ENCODE data around the gene SEC22C. TPM values are rescaled to one million over a fixed set of nuclear protein-coding genes. Genes with fewer than 3 reads are reported as not detected.

The SEC22C gene
- polyA plus RNA-seq, 1 donor (not counting 4 experiments of a cell fraction or from before 2014, with no cell fraction given), result 58.4 TPM

DNA sequence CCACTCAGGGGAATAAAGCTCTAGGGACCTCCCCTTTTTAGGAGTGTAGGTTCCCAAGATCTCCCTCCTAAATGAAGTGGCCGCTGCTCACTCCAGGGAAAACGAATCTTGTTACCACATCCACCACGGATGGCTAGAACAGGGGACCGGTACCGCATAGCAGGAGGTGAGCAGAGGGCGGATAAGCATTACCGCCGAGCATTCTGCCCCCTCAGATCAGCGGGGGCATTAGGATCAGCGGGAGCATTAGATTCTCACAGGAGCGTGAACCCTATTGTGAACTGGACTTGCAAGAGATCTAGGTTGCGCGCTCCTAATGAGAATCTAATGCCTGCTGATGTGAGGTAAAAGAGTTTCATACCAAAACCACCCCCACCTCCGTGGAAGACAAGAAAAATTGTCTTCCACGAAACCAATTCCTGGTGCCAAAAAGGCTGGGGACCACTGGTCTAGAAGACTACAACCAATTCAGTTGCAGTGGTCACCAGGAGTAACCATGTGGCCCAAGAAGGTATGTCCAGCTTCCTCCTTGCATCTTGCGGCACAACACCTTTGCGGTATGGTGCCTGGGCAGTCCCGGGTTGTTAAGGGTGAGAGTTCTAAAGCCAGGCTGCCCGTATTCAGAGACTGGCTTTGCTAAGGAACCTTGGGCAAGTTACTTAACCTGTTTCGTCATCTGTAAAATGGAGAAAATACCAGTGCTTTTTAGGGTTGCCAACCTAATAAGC is 7.8 kb upstream of the SEC22C start:
- dilution Hi-C loops (cut with MboI; ENCODE audit: extremely low pct_ligation_motif_present, low sequenced_read_pairs), result no loop called here
- Histone ChIP-seq H3K4me2 (ENCODE audit: control insufficient read depth, extremely low read depth, insufficient read depth, low read depth, low read length) (peak overlapping the region; percentile 51), H3K4me1 (ENCODE audit: control insufficient read depth, extremely low read depth, insufficient read depth, low read length) (peaks cover 14% of the 10 kb centered on the region), H3K4me3 (ENCODE audit: control insufficient read depth in 2 of 3, extremely low read depth in 1 of 3, insufficient read depth in 2 of 3, low read depth in 1 of 3, low read length in 3 of 3) (no peak overlapping the region), H3K9me1 (ENCODE audit: control insufficient read depth, extremely low read depth, insufficient read depth, low read length) (no peaks in the 10 kb centered on the region), H3K9ac (ENCODE audit: control insufficient read depth, extremely low read depth, insufficient read depth, low read length) (peak overlapping the region; percentile 84), H2AFZ (ENCODE audit: control insufficient read depth, low read length) (peak overlapping the region; percentile 11), H3K27me3 (ENCODE audit: control insufficient read depth, extremely low read depth, insufficient read depth, low read length) (no peaks in the 10 kb centered on the region), H3K27ac (ENCODE audit: control insufficient read depth, insufficient read depth, low read length) (peak overlapping the region; percentile 16), H3K9me3 (ENCODE audit: control insufficient read depth, low read depth, low read length) (no peaks in the 10 kb centered on the region), H3K36me3 (ENCODE audit: control insufficient read depth in 2 of 2, extremely low read depth in 1 of 2, insufficient read depth in 2 of 2, low read length in 2 of 2) (peaks cover 2 to 3% of the 10 kb centered on the region in 2 experiments), H3K79me2 (ENCODE audit: control insufficient read depth, insufficient read depth, low read length) (peaks cover 22% of the 10 kb centered on the region), H4K20me1 (ENCODE audit: control insufficient read depth, extremely low read depth, insufficient read depth, low read length) (no peaks in the 10 kb centered on the region)
- DNase-seq (ENCODE audit: low read depth, low spot score) (no peak), FAIRE-seq (no peak)
- TF ChIP-seq EZH2 (IDR thresholded peaks at IDR 0.05; ENCODE audit: low read length), result no peak
- TF ChIP-seq, protein P1, sequence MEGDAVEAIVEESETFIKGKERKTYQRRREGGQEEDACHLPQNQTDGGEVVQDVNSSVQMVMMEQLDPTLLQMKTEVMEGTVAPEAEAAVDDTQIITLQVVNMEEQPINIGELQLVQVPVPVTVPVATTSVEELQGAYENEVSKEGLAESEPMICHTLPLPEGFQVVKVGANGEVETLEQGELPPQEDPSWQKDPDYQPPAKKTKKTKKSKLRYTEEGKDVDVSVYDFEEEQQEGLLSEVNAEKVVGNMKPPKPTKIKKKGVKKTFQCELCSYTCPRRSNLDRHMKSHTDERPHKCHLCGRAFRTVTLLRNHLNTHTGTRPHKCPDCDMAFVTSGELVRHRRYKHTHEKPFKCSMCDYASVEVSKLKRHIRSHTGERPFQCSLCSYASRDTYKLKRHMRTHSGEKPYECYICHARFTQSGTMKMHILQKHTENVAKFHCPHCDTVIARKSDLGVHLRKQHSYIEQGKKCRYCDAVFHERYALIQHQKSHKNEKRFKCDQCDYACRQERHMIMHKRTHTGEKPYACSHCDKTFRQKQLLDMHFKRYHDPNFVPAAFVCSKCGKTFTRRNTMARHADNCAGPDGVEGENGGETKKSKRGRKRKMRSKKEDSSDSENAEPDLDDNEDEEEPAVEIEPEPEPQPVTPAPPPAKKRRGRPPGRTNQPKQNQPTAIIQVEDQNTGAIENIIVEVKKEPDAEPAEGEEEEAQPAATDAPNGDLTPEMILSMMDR (optimal IDR thresholded peaks at IDR 0.05 in 1 of 3, IDR thresholded peaks at IDR 0.05 in 1 of 3, conservative IDR thresholded peaks at IDR 0.05 in 1 of 3; ENCODE audit: extremely low read depth in 1 of 3, insufficient read depth in 2 of 3, low read length in 3 of 3), result no peak

DNA sequence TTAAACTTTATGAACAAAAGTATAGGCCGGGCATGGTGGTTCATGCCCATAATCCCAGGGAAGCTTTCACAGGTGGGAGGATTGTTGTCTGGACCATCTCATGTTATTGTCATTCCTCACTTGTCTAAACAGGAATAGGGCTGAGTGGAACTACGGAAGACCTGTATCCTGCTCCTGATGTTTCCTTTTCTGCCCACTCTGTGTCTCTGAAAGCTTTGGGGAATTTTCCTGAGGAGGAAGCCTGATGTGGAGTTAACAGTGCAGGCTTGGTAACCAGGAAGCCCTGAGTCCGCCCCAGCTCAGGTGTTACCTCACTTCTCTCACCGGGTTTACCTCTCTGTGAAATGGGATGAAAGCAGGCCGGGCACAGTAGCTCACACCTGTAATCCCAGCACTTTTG is 6.9 kb upstream of the SEC22C start:
- no peak for TF ChIP-seq EZH2 (IDR thresholded peaks at IDR 0.05; ENCODE audit: low read length)
- TF ChIP-seq, protein P1 (optimal IDR thresholded peaks at IDR 0.05 in 1 of 3, IDR thresholded peaks at IDR 0.05 in 1 of 3, conservative IDR thresholded peaks at IDR 0.05 in 1 of 3; ENCODE audit: extremely low read depth in 1 of 3, insufficient read depth in 2 of 3, low read length in 3 of 3), result no peak
- FAIRE-seq, result no peak
- DNase-seq (ENCODE audit: low read depth, low spot score), result no peak

More for the DNA sequence above, 6.9 kb upstream of the SEC22C start:
- Histone ChIP-seq H3K79me2 (ENCODE audit: control insufficient read depth, insufficient read depth, low read length) (peaks cover 19% of the 10 kb centered on the region), H3K36me3 (ENCODE audit: control insufficient read depth in 2 of 2, extremely low read depth in 1 of 2, insufficient read depth in 2 of 2, low read length in 2 of 2) (peaks cover 2 to 3% of the 10 kb centered on the region in 2 experiments), H2AFZ (ENCODE audit: control insufficient read depth, low read length) (no peak overlapping the region), H3K27me3 (ENCODE audit: control insufficient read depth, extremely low read depth, insufficient read depth, low read length) (no peaks in the 10 kb centered on the region), H3K27ac (ENCODE audit: control insufficient read depth, insufficient read depth, low read length) (no peak overlapping the region), H3K4me1 (ENCODE audit: control insufficient read depth, extremely low read depth, insufficient read depth, low read length) (peaks cover 14% of the 10 kb centered on the region), H3K4me2 (ENCODE audit: control insufficient read depth, extremely low read depth, insufficient read depth, low read depth, low read length) (no peak overlapping the region), H3K9me1 (ENCODE audit: control insufficient read depth, extremely low read depth, insufficient read depth, low read length) (no peaks in the 10 kb centered on the region), H3K9ac (ENCODE audit: control insufficient read depth, extremely low read depth, insufficient read depth, low read length) (no peak overlapping the region), H3K9me3 (ENCODE audit: control insufficient read depth, low read depth, low read length) (no peaks in the 10 kb centered on the region), H3K4me3 (ENCODE audit: control insufficient read depth in 2 of 3, extremely low read depth in 1 of 3, insufficient read depth in 2 of 3, low read depth in 1 of 3, low read length in 3 of 3) (no peak overlapping the region), H4K20me1 (ENCODE audit: control insufficient read depth, extremely low read depth, insufficient read depth, low read length) (no peaks in the 10 kb centered on the region)
- dilution Hi-C loops (cut with MboI; ENCODE audit: extremely low pct_ligation_motif_present, low sequenced_read_pairs), result no loop called here

Data from keratinocyte (primary cell).